ENCODE data around the gene PPP2R5E.
"Not testable (repeated sequence)": the region's sequence is repeated elsewhere in the genome, so short reads cannot be mapped to it uniquely, and the experiment has no call there.

The PPP2R5E gene

GRCh38 chr14:63543000-63543825 lies at the start of gene PPP2R5E:
TSS of gene PPP2R5E (minus strand) at chr14:63543377. CDS start at chr14:63539685, 3,692 bp downstream.
- peak within 1 kb of the TSS; percentile 85 for H3K27ac ChIP-seq
- peak; percentile 96 for DNase-seq (ENCODE audit: low read depth, low spot score)

GRCh38 chr14:63583046-63583445 lies 39.9 kb upstream of the PPP2R5E start:
- not testable (repeated sequence) for DNase-seq (ENCODE audit: low read depth, low spot score)

GRCh38 chr14:63581491-63581890 lies 38.3 kb upstream of the PPP2R5E start:
- H3K27ac ChIP-seq = no peak overlapping the region
- no peak for DNase-seq (ENCODE audit: low read depth, low spot score)

More at GRCh38 chr14:63583046-63583445, 39.9 kb upstream of the PPP2R5E start:
- not testable (repeated sequence) for H3K27ac ChIP-seq

- peak; percentile 16 for DNase-seq (ENCODE audit: low read depth, low spot score)
- peak overlapping the region; percentile 54 for H3K27ac ChIP-seq
Observed at GRCh38 chr14:63578300-63578699, 35.1 kb upstream of the PPP2R5E start.

- no peak overlapping the region for H3K27ac ChIP-seq
- no peak for DNase-seq (ENCODE audit: low read depth, low spot score)
Observed at GRCh38 chr14:63573581-63573980, 30.4 kb upstream of the PPP2R5E start.

- no peak overlapping the region for H3K27ac ChIP-seq
- no peak for DNase-seq (ENCODE audit: low read depth, low spot score)
Observed at GRCh38 chr14:63565448-63565847, 22.3 kb upstream of the PPP2R5E start.

GRCh38 chr14:63564318-63564717 lies 21.1 kb upstream of the PPP2R5E start:
- no peak overlapping the region for H3K27ac ChIP-seq
- no peak for DNase-seq (ENCODE audit: low read depth, low spot score)

- DNase-seq (ENCODE audit: low read depth, low spot score) = no peak
- no peak overlapping the region for H3K27ac ChIP-seq
Observed at GRCh38 chr14:63563370-63564026, 20.3 kb upstream of the PPP2R5E start.

GRCh38 chr14:63562405-63562804 lies 19.2 kb upstream of the PPP2R5E start:
- H3K27ac ChIP-seq = no peak overlapping the region

GRCh38 chr14:63555572-63555971 lies 12.4 kb upstream of the PPP2R5E start:
- no peak overlapping the region for H3K27ac ChIP-seq
- DNase-seq (ENCODE audit: low read depth, low spot score) = no peak

More at GRCh38 chr14:63562405-63562804, 19.2 kb upstream of the PPP2R5E start:
- DNase-seq (ENCODE audit: low read depth, low spot score) = no peak

- DNase-seq (ENCODE audit: low read depth, low spot score) = no peak
- H3K27ac ChIP-seq = no peak overlapping the region
Observed at GRCh38 chr14:63551332-63551731, 8.2 kb upstream of the PPP2R5E start.

- no peak for DNase-seq (ENCODE audit: low read depth, low spot score)
- no peak overlapping the region for H3K27ac ChIP-seq
Observed at GRCh38 chr14:63547798-63548335, 4.7 kb upstream of the PPP2R5E start.

GRCh38 chr14:63545431-63545830 lies 2.3 kb upstream of the PPP2R5E start:
- H3K27ac ChIP-seq = no peak overlapping the region
- no peak for DNase-seq (ENCODE audit: low read depth, low spot score)

GRCh38 chr14:63544591-63545299 lies 1.6 kb upstream of the PPP2R5E start:
- H3K27ac ChIP-seq = no peak overlapping the region
- DNase-seq (ENCODE audit: low read depth, low spot score) = no peak

- H3K27ac ChIP-seq = peak overlapping the region; percentile 85
- no peak for DNase-seq (ENCODE audit: low read depth, low spot score)
Observed at GRCh38 chr14:63543826-63544406, 739 bp upstream of the PPP2R5E start.

- no peak for DNase-seq (ENCODE audit: low read depth, low spot score)
- peak overlapping the region; percentile 85 for H3K27ac ChIP-seq
Observed at GRCh38 chr14:63542231-63542999, 762 bp downstream of the PPP2R5E start.

- no peak overlapping the region for H3K27ac ChIP-seq
- DNase-seq (ENCODE audit: low read depth, low spot score) = no peak
Observed at GRCh38 chr14:63535918-63536317, 7.3 kb downstream of the PPP2R5E start.

- DNase-seq (ENCODE audit: low read depth, low spot score) = no peak
- H3K27ac ChIP-seq = no peak overlapping the region
Observed at GRCh38 chr14:63533474-63533873, 9.7 kb downstream of the PPP2R5E start.

- peak overlapping the region; percentile 3 for H3K27ac ChIP-seq
- peak; percentile 44 for DNase-seq (ENCODE audit: low read depth, low spot score)
Observed at GRCh38 chr14:63524537-63525155, 18.5 kb downstream of the PPP2R5E start.
